Erythroblast (primary cell): ENCODE measurements around the gene ATF2.
"Not testable (repeated sequence)": the region's sequence is repeated elsewhere in the genome, so short reads cannot be mapped to it uniquely, and the experiment has no call there.

Experiments
- GATA1 ChIP-seq: IDR thresholded peaks from 2 replicates; pipeline ENCODE4 v1.6.1; 2011; ENCODE audit warnings: low read depth, mild to moderate bottlenecking, control low read depth, low read length, moderate library complexity
- POLR2A ChIP-seq: IDR thresholded peaks from 2 replicates; pipeline ENCODE4 v1.6.1; 2011; ENCODE audit warnings: mild to moderate bottlenecking, low read length

DNA sequence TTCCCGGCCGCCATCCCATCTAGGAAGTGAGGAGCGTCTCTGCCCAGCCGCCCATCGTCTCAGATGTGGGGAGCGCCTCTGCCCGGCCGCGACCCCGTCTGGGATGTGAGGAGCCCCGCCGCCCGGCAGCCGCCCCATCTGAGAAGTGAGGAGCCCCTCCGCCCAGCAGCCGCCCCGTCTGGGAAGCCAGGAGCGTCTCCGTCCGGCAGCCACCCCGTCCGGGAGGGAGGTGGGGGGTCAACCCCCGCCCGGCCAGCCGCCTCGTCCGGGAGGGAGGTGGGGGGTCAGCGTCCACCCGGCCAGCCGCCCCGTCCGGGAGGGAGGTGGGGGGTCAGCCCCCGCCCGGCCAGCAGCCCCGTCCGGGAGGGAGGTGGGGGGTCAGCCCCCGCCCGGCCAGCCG, 59.9 kb downstream of the ATF2 start:
- TF ChIP-seq POLR2A, GATA1: not testable (repeated sequence)
